DOHH2 (cell line): ENCODE measurements around the gene MAML2.

Experiments
- H3F3A ChIP-seq: fragments of 200-600 bp; sonication (generic), shearing (Covaris generic); 2 replicates; pipeline ENCODE4 v1.6.0; 2016; ENCODE audit warnings: antibody characterized with exemption, mild to moderate bottlenecking; ENCODE audit not compliant: control insufficient read depth, insufficient read depth
- H3K27ac ChIP-seq: fragments of 200-600 bp; sonication (generic); 2 replicates; pipeline ENCODE4 v1.5.1; 2014; ENCODE audit warnings: low read depth, mild to moderate bottlenecking, low read length, moderate library complexity
- H3K27me3 ChIP-seq: fragments of 200-600 bp; sonication (generic); 2 replicates; pipeline ENCODE4 v1.6.1; 2014; ENCODE audit warnings: mild to moderate bottlenecking, low read length, mixed read lengths; ENCODE audit not compliant: control insufficient read depth
- H3K36me3 ChIP-seq: fragments of 200-600 bp; sonication (generic); 2 replicates; pipeline ENCODE4 v1.6.1; 2014; ENCODE audit warnings: mild to moderate bottlenecking, low read length, moderate library complexity, mixed read lengths; ENCODE audit not compliant: control insufficient read depth
- H3K4me1 ChIP-seq: fragments of 200-600 bp; sonication (generic); 2 replicates; pipeline ENCODE4 v1.6.1; 2014; ENCODE audit warnings: mild to moderate bottlenecking, low read length, mixed read lengths; ENCODE audit not compliant: control insufficient read depth
- H3K4me2 ChIP-seq: fragments of 200-600 bp; sonication (generic); 2 replicates; pipeline ENCODE4 v1.6.0; 2014; ENCODE audit warnings: mild to moderate bottlenecking, low read length, moderate library complexity
- H3K4me3 ChIP-seq: fragments of 200-600 bp; sonication (generic); 2 replicates; pipeline ENCODE4 v1.5.1; 2014; ENCODE audit warnings: mild to moderate bottlenecking, low read length, mixed read lengths
- H3K79me2 ChIP-seq: fragments of 200-600 bp; sonication (generic); 2 replicates; pipeline ENCODE4 v1.6.1; 2014; ENCODE audit warnings: mild to moderate bottlenecking, low read length, mixed read lengths; ENCODE audit not compliant: control insufficient read depth
- H3K9me2 ChIP-seq: fragments of 200-600 bp; sonication (generic); replicated peaks from 2 replicates; pipeline ENCODE4 v1.6.1; 2014; ENCODE audit warnings: mild to moderate bottlenecking, low read length, mixed read lengths; ENCODE audit not compliant: control insufficient read depth
- H3K9me3 ChIP-seq: fragments of 200-600 bp; sonication (generic); 2 replicates; pipeline ENCODE4 v1.6.1; 2014; ENCODE audit warnings: antibody characterized with exemption, low read length, mixed read lengths; ENCODE audit not compliant: control insufficient read depth, insufficient read depth
- H4K20me1 ChIP-seq: fragments of 200-600 bp; sonication (generic); 2 replicates; pipeline ENCODE4 v1.6.0; 2014; ENCODE audit warnings: low read depth, mild to moderate bottlenecking, antibody characterized with exemption, low read length, moderate library complexity; ENCODE audit not compliant: control insufficient read depth, insufficient read depth
- CTCF ChIP-seq: fragments of 200-600 bp; sonication (generic); IDR thresholded peaks from one replicate; pipeline ENCODE4 v1.5.1; 2014; ENCODE audit warnings: antibody characterized with exemption, mild to moderate bottlenecking, low read depth, low read length; ENCODE audit not compliant: poor library complexity, severe bottlenecking
- EZH2phosphoT487 ChIP-seq: fragments of 200-600 bp; sonication (generic); IDR thresholded peaks from 2 replicates; pipeline ENCODE4 v1.6.1; 2017; ENCODE audit warnings: borderline replicate concordance, mild to moderate bottlenecking, antibody characterized with exemption, low read length, moderate library complexity, mixed read lengths

Gene MAML2

DNA sequence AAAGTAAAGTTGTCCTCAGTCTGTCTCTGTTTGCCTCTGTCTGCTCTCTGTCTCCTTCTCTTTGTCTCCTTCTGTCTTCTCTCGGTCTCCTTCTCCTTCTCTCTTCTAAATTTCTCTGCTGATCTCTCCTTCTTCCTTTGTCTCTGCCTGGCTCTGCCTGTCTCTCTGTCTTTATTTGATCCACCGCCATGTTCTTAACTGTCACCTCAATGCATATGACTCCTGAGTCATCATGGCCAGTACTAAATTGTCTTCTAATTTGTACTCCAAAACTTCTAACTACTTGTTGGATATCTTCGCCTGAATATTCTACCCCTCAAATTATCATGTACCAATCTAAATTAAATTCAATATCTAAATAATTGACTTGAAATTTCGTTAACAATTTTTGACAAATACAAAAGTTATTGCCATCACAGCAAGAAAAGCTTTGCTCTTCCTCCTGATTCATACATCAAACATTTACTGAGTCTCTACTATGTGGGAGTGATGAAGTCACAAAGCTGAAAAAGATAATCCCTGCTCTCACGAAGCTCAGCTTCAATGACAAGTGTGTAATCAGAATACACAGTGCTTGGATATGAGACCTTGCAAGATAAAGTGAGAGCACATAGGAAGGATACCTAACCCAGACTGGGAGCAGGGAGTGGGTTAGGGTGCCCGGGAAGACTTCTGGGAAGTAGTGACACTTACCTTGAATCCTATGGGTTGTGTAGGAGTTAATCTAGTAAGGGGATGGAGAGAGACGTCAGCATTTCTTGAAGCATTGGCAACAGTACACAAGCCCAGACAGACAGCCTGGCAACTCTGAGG, 193.0 kb downstream of the MAML2 start:
- no peaks in the 10 kb centered on the region for H3K9me2 ChIP-seq

DNA sequence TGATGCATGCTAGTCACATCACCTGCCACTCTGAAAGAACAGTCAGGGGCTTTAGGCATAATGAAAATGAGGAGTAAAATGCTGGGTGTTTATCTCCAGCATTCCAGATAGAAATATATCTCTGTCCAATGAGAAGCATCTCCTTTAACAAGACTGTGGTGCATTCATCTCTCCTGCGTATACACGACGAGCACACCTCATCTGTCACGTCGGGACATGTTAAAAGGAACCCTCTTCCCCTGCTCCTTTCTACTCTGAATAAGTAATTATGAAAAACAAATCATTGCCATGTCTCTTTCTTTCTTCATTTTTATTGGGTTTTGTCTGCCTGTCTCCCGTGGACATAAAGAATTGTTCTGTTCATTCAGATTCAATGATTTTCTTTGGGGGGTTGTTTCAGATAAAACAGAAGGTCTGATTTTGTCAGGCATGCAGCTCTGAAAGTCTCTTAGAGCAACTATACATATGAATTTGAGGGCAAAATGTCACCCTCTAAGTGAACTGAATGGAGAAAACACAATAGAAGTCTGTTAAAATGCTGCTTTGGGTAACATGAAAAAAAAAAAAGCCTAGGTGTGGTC, 195.0 kb downstream of the MAML2 start:
- Histone ChIP-seq H3K27ac (no peak overlapping the region), H3K36me3 (no peaks in the 10 kb centered on the region), H3K4me1 (no peaks in the 10 kb centered on the region), H3K9me2 (no peaks in the 10 kb centered on the region), H3K4me3 (no peak overlapping the region), H3K4me2 (no peak overlapping the region), H3K27me3 (no peaks in the 10 kb centered on the region), H3F3A (no peaks in the 10 kb centered on the region), H3K9me3 (no peaks in the 10 kb centered on the region), H3K79me2 (no peaks in the 10 kb centered on the region), H4K20me1 (no peaks in the 10 kb centered on the region)
- no peak for TF ChIP-seq EZH2phosphoT487
- no peak for TF ChIP-seq CTCF

More for the DNA sequence above, 193.0 kb downstream of the MAML2 start:
- Histone ChIP-seq H3K79me2 (no peaks in the 10 kb centered on the region), H4K20me1 (no peaks in the 10 kb centered on the region), H3K27me3 (no peaks in the 10 kb centered on the region), H3K4me2 (no peak overlapping the region), H3K4me1 (no peaks in the 10 kb centered on the region), H3F3A (no peaks in the 10 kb centered on the region), H3K27ac (no peak overlapping the region), H3K9me3 (no peaks in the 10 kb centered on the region), H3K4me3 (no peak overlapping the region), H3K36me3 (no peaks in the 10 kb centered on the region)
- no peak for TF ChIP-seq EZH2phosphoT487

- Histone ChIP-seq H3K4me1 (no peaks in the 10 kb centered on the region), H3K9me3 (no peaks in the 10 kb centered on the region), H3K79me2 (no peaks in the 10 kb centered on the region), H3K4me2 (no peak overlapping the region), H3F3A (no peaks in the 10 kb centered on the region), H3K27ac (no peak overlapping the region), H3K9me2 (no peaks in the 10 kb centered on the region), H3K36me3 (no peaks in the 10 kb centered on the region), H3K27me3 (no peaks in the 10 kb centered on the region), H4K20me1 (no peaks in the 10 kb centered on the region), H3K4me3 (no peak overlapping the region)
- TF ChIP-seq CTCF (no peak), EZH2phosphoT487 (no peak)
These were observed 195.8 kb downstream of the MAML2 start for GRCh38 chr11:96147186-96147585.

DNA sequence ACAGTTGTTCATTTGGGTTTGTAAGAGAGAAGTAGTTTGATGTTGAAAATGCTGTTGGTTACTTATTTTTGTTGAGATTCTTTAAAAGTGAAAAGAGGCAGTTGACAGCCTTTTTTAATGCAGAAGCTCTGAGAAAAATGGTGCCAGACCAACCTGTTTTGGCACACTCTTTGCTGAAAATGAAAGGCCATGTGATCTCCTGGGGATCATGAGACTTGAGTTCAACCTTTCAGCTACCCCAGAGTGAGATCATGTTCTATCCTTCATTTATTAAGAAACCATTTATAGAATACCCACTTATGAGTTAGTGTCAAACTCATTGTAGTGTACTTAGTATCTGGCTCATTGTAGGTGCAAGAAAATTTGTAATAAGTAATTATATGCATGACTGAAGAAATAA, 196.2 kb downstream of the MAML2 start:
- H3K4me3 ChIP-seq = no peak overlapping the region
- H3K9me2 ChIP-seq = no peaks in the 10 kb centered on the region
- no peak overlapping the region for H3K4me2 ChIP-seq
- H3K36me3 ChIP-seq = no peaks in the 10 kb centered on the region
- no peaks in the 10 kb centered on the region for H3K27me3 ChIP-seq
- H3K79me2 ChIP-seq = no peaks in the 10 kb centered on the region
- no peaks in the 10 kb centered on the region for H4K20me1 ChIP-seq
- no peaks in the 10 kb centered on the region for H3F3A ChIP-seq
- no peaks in the 10 kb centered on the region for H3K4me1 ChIP-seq
- TF ChIP-seq EZH2phosphoT487 (no peak), CTCF (no peak)
- H3K27ac ChIP-seq = no peak overlapping the region
- no peaks in the 10 kb centered on the region for H3K9me3 ChIP-seq
